ENCODE results near the gene ZNF76.

ZNF76 gene

DNA sequence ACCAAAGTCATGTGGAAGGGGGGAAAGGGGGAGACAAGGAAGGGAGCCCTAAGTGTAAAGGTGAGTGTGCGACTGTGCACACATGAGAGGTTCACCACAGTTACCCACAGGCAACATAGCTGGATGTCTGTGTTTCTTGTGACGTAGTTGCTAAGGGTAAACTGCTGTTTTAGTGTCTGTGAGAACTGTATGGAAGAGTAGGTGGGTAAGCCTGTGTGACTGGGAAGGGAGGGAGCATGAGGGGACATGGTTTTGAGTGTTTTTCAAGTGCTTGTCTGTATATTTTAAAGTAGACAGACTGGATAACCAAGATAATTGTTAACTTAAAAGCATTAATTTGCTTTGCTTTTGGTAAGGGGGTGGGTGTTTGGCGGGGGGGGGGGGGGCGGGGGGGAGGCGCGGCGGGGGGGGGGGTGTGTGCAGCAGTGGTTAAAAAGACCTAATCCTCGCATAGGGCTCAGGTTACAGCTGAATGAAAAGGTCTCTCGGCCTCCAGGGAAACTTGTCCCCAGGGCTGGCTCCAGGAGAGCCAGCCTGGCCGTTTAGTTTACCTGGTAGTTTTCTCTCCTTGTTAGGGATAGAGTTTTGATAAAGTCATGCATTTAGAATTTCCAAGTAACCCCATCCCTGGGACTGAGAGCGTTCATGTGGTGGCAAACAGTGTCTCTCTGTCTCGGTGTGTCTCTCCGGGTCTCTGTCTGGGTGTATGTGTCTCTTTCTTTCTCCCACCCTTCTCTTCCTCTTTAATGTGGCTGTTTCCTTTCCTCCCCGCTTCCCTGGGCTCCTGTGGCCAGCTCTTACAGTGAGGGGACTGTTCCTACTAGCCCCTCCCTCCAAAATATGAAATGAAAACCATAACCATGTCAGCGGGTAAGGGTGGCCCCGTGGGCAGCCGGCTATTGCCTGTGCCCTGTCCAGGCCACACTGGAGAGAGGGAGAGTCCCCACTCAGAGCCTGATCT is 42.4 kb upstream of the ZNF76 start:
- DNase-seq (ENCODE audit: low read depth, low spot score): no peak
- Histone ChIP-seq H3K36me3 (ENCODE audit: insufficient read depth, insufficient read length, low read length) (peaks cover 33% of the 10 kb centered on the region), H3K27me3 (ENCODE audit: insufficient read depth, insufficient read length) (peaks cover 29% of the 10 kb centered on the region)

DNA sequence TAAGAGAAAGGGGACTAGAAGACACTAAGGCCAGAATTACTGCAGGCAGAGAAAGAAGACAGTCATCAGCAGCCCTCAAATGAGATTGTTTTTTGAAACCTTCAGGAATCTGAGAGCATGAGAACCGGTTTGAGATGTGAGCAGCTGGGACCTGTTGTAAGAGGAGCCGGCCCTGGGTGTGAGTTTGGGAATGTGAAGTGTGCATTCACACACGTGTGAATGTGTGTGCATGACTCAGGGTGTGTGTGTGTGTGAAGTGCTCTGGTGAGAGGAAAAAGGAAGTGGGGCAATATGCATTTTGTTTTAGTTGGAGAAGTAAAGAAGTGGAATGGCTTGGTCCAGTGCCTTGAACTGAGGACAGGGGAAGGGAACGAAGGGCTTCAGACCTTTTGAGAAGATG is 41.5 kb upstream of the ZNF76 start:
- Histone ChIP-seq H3K36me3 (ENCODE audit: insufficient read depth, insufficient read length, low read length) (peaks cover 33% of the 10 kb centered on the region), H3K9ac (ENCODE audit: insufficient read length, low read depth) (peak overlapping the region; percentile 62), H3K9me3 (ENCODE audit: insufficient read depth, low read length) (no peaks in the 10 kb centered on the region), H3K4me1 (ENCODE audit: insufficient read depth, insufficient read length) (peaks cover 26% of the 10 kb centered on the region), H3K27me3 (ENCODE audit: insufficient read depth, insufficient read length) (peaks cover 20% of the 10 kb centered on the region), H3K4me3 (ENCODE audit: insufficient read length, low read depth) (no peak overlapping the region)
- DNase-seq (ENCODE audit: low read depth, low spot score): no peak
- no peak for TF ChIP-seq ZNF274 (IDR thresholded peaks at IDR 0.05; ENCODE audit: low read depth, low read length)
- no peak for TF ChIP-seq SUZ12 (IDR thresholded peaks at IDR 0.05; ENCODE audit: extremely low read depth, insufficient read depth, insufficient read length)
- no peak for TF ChIP-seq YY1 (IDR thresholded peaks at IDR 0.05; ENCODE audit: insufficient read depth, insufficient read length)

More for the DNA sequence above, 42.4 kb upstream of the ZNF76 start:
- H3K4me3 ChIP-seq (ENCODE audit: insufficient read length, low read depth): no peak overlapping the region
- no peak for TF ChIP-seq SUZ12 (IDR thresholded peaks at IDR 0.05; ENCODE audit: extremely low read depth, insufficient read depth, insufficient read length)
- TF ChIP-seq ZNF274 (IDR thresholded peaks at IDR 0.05; ENCODE audit: low read depth, low read length): no peak
- TF ChIP-seq YY1 (IDR thresholded peaks at IDR 0.05; ENCODE audit: insufficient read depth, insufficient read length): no peak
- peak overlapping the region; percentile 62 for H3K9ac ChIP-seq (ENCODE audit: insufficient read length, low read depth)
- no peaks in the 10 kb centered on the region for H3K9me3 ChIP-seq (ENCODE audit: insufficient read depth, low read length)
- peaks cover 29% of the 10 kb centered on the region for H3K4me1 ChIP-seq (ENCODE audit: insufficient read depth, insufficient read length)

DNA sequence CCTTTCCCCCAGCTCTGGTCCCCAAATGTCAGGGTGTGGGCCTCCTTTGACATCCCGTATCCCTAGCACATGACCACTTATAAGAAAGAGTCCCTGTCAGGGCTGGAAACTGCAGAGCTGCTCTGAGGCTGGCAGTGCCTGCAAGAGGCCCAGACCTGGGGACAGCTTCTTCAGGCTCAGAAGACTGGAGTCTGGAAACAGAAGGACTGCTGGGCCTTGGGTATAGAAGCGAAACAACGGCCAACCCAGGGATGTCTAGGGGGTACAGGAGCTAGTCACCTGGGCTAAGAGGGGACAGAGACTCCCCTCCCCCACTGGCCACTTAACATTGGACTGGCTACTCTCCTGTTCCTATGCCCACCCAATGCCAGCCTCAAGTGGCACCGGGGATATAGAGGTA is 41.1 kb upstream of the ZNF76 start:
- DNase-seq (ENCODE audit: low read depth, low spot score): no peak
- no peaks in the 10 kb centered on the region for H3K9me3 ChIP-seq (ENCODE audit: insufficient read depth, low read length)
- no peak for TF ChIP-seq SUZ12 (IDR thresholded peaks at IDR 0.05; ENCODE audit: extremely low read depth, insufficient read depth, insufficient read length)
- H3K9ac ChIP-seq (ENCODE audit: insufficient read length, low read depth): peak overlapping the region; percentile 62
- peaks cover 36% of the 10 kb centered on the region for H3K36me3 ChIP-seq (ENCODE audit: insufficient read depth, insufficient read length, low read length)
- peaks cover 16% of the 10 kb centered on the region for H3K27me3 ChIP-seq (ENCODE audit: insufficient read depth, insufficient read length)
- no peak overlapping the region for H3K4me3 ChIP-seq (ENCODE audit: insufficient read length, low read depth)
- H3K4me1 ChIP-seq (ENCODE audit: insufficient read depth, insufficient read length): peaks cover 23% of the 10 kb centered on the region

DNA sequence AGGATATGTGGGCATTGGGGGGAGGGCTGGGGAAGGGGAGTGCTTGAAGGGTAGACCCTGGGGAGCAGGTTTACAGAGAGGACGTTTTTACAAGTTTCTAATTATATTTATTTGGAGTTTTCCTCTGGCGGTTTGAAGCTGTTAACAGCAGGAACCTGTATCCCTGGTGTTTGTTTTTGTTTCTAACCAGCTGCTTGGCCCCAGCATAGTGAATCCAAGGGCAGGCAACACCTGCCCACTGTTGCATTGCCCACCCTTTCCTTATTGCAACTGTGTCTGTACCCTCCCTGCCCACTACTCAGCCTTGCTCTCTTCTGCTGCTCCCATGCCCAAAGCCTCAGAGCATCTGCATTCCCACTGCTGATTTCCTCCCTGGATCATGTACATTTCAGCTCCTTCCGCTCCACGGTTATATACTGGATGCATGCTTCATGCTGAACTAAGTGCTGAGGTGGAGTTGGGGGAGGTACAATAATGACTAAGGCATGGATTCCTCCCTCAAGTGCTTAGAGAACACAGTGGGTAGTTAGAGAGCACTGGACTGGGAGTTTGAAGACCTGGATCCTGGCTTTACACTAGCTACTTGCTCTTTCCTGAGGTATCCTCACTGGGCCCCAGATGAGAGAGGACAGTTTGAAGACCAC is 39.7 kb upstream of the ZNF76 start:
- Histone ChIP-seq H3K9me3 (ENCODE audit: insufficient read depth, low read length) (no peaks in the 10 kb centered on the region), H3K27me3 (ENCODE audit: insufficient read depth, insufficient read length) (peaks cover 13% of the 10 kb centered on the region), H3K9ac (ENCODE audit: insufficient read length, low read depth) (no peak overlapping the region), H3K36me3 (ENCODE audit: insufficient read depth, insufficient read length, low read length) (peaks cover 41% of the 10 kb centered on the region), H3K4me3 (ENCODE audit: insufficient read length, low read depth) (no peak overlapping the region), H3K4me1 (ENCODE audit: insufficient read depth, insufficient read length) (peaks cover 23% of the 10 kb centered on the region)
- no peak for TF ChIP-seq ZNF274 (IDR thresholded peaks at IDR 0.05; ENCODE audit: low read depth, low read length)
- TF ChIP-seq YY1 (IDR thresholded peaks at IDR 0.05; ENCODE audit: insufficient read depth, insufficient read length): no peak
- no peak for TF ChIP-seq SUZ12 (IDR thresholded peaks at IDR 0.05; ENCODE audit: extremely low read depth, insufficient read depth, insufficient read length)
- DNase-seq (ENCODE audit: low read depth, low spot score): no peak

DNA sequence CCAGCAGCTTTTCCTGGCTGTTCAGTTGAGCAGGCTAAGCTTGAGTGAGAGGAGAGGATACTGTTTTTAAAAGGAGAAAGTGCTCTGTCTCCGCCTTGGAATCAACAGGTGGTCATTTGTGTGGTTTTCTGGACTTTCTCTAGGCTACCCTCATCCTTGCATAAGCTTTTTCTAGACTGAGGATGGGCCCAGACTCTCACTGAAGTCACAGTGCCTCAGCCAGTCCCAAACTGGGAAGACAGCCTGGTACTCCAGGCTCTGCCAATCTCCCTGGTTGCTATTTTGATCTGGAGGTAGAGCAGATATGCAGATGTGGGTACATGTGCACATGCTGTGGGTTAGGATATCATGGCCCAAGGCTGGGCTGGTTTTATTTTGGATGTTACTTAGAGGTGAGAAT is 38.8 kb upstream of the ZNF76 start:
- peaks cover 21% of the 10 kb centered on the region for H3K4me1 ChIP-seq (ENCODE audit: insufficient read depth, insufficient read length)
- H3K9me3 ChIP-seq (ENCODE audit: insufficient read depth, low read length): no peaks in the 10 kb centered on the region
- peaks cover 7% of the 10 kb centered on the region for H3K27me3 ChIP-seq (ENCODE audit: insufficient read depth, insufficient read length)
- TF ChIP-seq ZNF274 (IDR thresholded peaks at IDR 0.05; ENCODE audit: low read depth, low read length) (no peak), SUZ12 (IDR thresholded peaks at IDR 0.05; ENCODE audit: extremely low read depth, insufficient read depth, insufficient read length) (no peak), YY1 (IDR thresholded peaks at IDR 0.05; ENCODE audit: insufficient read depth, insufficient read length) (no peak)
- no peak overlapping the region for H3K9ac ChIP-seq (ENCODE audit: insufficient read length, low read depth)
- no peak overlapping the region for H3K4me3 ChIP-seq (ENCODE audit: insufficient read length, low read depth)
- H3K36me3 ChIP-seq (ENCODE audit: insufficient read depth, insufficient read length, low read length): peaks cover 46% of the 10 kb centered on the region
- no peak for DNase-seq (ENCODE audit: low read depth, low spot score)

DNA sequence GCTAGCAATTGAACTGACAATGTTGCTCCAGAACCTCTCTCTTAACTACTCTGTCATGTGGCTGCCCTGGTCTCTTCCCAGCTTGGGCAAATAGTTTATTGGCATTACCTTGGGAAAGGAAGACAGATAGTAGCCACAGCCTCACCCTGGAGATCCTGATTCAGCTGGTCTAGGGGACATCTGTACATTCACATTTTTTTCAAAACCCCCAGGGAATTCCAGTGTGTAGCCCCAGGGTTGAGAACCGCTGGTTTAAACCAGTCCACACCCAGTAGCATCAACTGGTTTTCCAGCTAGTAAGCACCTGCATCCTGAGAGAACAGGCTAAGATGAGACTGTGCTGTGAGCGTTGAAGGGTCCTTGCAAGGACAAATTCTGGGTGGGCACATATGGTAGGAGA is 36.1 kb upstream of the ZNF76 start:
- Histone ChIP-seq H3K9me3 (ENCODE audit: insufficient read depth, low read length) (no peaks in the 10 kb centered on the region), H3K9ac (ENCODE audit: insufficient read length, low read depth) (no peak overlapping the region), H3K36me3 (ENCODE audit: insufficient read depth, insufficient read length, low read length) (peaks cover 48% of the 10 kb centered on the region), H3K27me3 (ENCODE audit: insufficient read depth, insufficient read length) (peaks cover 10% of the 10 kb centered on the region), H3K4me3 (ENCODE audit: insufficient read length, low read depth) (no peak overlapping the region), H3K4me1 (ENCODE audit: insufficient read depth, insufficient read length) (peaks cover 4% of the 10 kb centered on the region)
- TF ChIP-seq SUZ12 (IDR thresholded peaks at IDR 0.05; ENCODE audit: extremely low read depth, insufficient read depth, insufficient read length) (no peak), YY1 (IDR thresholded peaks at IDR 0.05; ENCODE audit: insufficient read depth, insufficient read length) (no peak), ZNF274 (IDR thresholded peaks at IDR 0.05; ENCODE audit: low read depth, low read length) (no peak)
- DNase-seq (ENCODE audit: low read depth, low spot score): no peak

DNA sequence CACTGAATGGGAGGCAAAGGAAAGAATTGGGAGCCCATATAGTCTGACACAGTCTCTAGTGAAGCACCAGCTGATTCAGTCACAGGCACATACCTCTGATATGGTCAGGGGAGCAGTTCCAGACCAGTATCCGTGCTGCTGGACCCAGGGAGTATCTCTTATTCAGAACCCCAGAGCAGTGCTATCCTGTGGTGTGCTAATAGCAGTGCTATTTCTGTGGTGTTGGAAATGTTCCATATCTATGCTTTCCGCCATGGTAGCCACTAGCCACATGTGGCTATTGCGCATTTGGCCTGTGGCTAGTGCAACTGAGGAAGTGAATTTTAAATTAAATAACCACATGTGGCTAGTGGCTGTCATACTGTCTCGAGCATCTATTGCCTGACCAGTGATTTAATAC is 34.8 kb upstream of the ZNF76 start:
- H3K9ac ChIP-seq (ENCODE audit: insufficient read length, low read depth): no peak overlapping the region
- H3K36me3 ChIP-seq (ENCODE audit: insufficient read depth, insufficient read length, low read length): peaks cover 46% of the 10 kb centered on the region
- no peaks in the 10 kb centered on the region for H3K4me1 ChIP-seq (ENCODE audit: insufficient read depth, insufficient read length)
- H3K4me3 ChIP-seq (ENCODE audit: insufficient read length, low read depth): no peak overlapping the region
- no peak for DNase-seq (ENCODE audit: low read depth, low spot score)
- TF ChIP-seq SUZ12 (IDR thresholded peaks at IDR 0.05; ENCODE audit: extremely low read depth, insufficient read depth, insufficient read length) (no peak), ZNF274 (IDR thresholded peaks at IDR 0.05; ENCODE audit: low read depth, low read length) (no peak), YY1 (IDR thresholded peaks at IDR 0.05; ENCODE audit: insufficient read depth, insufficient read length) (no peak)
- H3K9me3 ChIP-seq (ENCODE audit: insufficient read depth, low read length): no peaks in the 10 kb centered on the region
- peaks cover 10% of the 10 kb centered on the region for H3K27me3 ChIP-seq (ENCODE audit: insufficient read depth, insufficient read length)

Data from NT2/D1 (cell line).